ENCODE data around the gene LYPD6.

- no peak for TF ChIP-seq CTCF (conservative IDR thresholded peaks at IDR 0.05; ENCODE audit: low read depth, low read length)
- no peak for TF ChIP-seq EZH2phosphoT487 (IDR thresholded peaks at IDR 0.05; ENCODE audit: borderline replicate concordance, low read length)
- no peak for TF ChIP-seq EZH2 (IDR thresholded peaks at IDR 0.05; ENCODE audit: low read length, unreplicated experiment)
Measured at GRCh38 chr2:149281441-149281840, 48.9 kb upstream of the LYPD6 start.
